ENCODE measurements around the gene LNX1.

LNX1 gene

DNA sequence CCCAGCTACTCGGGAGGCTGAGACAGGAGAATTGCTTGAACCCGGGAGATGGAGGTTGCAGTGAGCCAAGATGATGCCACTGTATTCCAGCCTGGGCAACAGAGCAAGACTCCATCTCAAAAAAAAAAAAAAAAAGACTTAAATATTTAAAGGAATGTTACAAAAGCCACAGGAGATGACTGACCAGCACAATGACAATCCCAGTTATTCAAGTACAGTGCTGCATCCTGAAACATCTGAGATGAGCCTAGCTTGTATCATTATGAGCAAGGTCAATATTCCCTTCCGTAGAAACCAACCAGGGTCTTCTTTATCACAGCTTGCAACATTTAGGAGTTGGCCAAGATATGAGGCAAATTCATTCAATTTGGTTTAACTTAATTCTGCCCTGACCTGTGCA lies 38.6 kb downstream of the LNX1 start:
- DNase-seq (ENCODE audit: low spot score) = no peak
- no peak overlapping the region for H3K4me3 ChIP-seq
- TF ChIP-seq, protein P1, sequence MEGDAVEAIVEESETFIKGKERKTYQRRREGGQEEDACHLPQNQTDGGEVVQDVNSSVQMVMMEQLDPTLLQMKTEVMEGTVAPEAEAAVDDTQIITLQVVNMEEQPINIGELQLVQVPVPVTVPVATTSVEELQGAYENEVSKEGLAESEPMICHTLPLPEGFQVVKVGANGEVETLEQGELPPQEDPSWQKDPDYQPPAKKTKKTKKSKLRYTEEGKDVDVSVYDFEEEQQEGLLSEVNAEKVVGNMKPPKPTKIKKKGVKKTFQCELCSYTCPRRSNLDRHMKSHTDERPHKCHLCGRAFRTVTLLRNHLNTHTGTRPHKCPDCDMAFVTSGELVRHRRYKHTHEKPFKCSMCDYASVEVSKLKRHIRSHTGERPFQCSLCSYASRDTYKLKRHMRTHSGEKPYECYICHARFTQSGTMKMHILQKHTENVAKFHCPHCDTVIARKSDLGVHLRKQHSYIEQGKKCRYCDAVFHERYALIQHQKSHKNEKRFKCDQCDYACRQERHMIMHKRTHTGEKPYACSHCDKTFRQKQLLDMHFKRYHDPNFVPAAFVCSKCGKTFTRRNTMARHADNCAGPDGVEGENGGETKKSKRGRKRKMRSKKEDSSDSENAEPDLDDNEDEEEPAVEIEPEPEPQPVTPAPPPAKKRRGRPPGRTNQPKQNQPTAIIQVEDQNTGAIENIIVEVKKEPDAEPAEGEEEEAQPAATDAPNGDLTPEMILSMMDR (IDR thresholded peaks at IDR 0.05) = no peak
- H3K27ac ChIP-seq = no peak overlapping the region

DNA sequence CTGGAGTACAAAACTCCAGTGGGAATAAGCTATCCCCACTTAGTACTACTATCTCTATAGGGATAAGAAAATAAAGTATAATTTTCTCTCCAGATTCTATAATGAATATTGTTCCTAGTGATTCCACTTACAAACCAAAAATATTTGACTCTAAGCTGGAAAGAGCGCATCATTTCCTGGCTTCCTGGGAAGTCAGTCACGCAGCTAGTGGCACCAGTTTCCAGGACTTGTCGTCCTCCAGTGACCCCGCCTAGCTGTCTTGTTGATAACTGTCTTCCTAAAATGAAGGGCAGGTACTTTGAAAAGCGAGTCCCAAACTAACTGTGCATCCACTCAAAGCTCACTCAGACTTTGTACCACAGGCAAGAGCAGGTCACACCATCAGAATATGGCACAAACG lies 39.3 kb downstream of the LNX1 start:
- Histone ChIP-seq H3K4me3 (no peak overlapping the region), H3K27ac (no peak overlapping the region)
- no peak for DNase-seq (ENCODE audit: low spot score)
- TF ChIP-seq, protein P1 (IDR thresholded peaks at IDR 0.05) = no peak

DNA sequence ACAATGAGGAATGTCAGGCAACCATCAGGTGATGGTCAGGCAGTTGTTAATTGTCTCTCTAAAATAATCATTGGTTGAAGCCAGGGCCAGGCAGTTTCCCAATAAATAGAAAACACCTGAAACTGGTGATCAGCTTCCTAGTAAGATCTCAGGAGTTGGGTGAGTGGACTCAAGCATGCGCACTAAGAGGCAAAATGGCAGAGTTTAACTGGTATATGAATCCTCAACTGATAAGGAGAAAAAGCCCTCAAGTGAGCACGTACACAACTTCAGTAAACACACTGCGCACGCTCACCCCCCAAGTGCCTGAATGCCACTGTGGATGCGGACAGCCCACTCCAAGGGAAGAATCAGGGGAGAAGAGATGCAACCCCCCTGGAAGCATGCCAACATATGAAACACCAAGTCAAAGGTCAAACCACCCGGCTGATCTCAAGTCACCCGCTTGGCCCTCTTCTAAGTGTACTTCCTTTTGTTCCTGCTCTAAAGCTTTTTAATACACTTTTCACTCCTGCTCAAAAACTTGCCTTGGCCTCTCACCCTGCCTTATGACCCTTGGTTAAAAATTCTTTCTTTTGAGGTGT lies 39.9 kb downstream of the LNX1 start:
- Histone ChIP-seq H3K27ac (no peak overlapping the region), H3K4me3 (no peak overlapping the region)
- TF ChIP-seq, protein P1 (IDR thresholded peaks at IDR 0.05) = no peak
- no peak for DNase-seq (ENCODE audit: low spot score)

DNA sequence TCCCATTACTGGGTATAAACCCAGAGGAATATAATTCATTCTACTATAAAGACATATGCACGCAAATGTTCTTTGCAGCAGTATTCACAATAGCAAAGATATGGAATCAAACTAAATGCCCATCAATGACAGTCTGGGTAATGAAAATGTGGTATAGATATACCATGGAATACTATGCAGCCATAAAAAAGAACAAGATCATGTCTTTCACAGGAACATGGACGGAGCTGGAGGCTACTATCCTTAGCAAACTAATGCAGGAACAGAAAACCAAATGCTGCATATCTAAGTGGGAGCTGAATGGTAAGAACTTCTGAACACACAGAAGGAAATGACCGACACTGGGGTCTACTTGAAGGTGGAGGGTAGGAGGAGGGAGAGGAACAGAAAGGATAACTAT lies 42.6 kb downstream of the LNX1 start:
- no peak for DNase-seq (ENCODE audit: low spot score)
- TF ChIP-seq, protein P1 (IDR thresholded peaks at IDR 0.05) = no peak
- no peak overlapping the region for H3K4me3 ChIP-seq
- no peak overlapping the region for H3K27ac ChIP-seq

DNA sequence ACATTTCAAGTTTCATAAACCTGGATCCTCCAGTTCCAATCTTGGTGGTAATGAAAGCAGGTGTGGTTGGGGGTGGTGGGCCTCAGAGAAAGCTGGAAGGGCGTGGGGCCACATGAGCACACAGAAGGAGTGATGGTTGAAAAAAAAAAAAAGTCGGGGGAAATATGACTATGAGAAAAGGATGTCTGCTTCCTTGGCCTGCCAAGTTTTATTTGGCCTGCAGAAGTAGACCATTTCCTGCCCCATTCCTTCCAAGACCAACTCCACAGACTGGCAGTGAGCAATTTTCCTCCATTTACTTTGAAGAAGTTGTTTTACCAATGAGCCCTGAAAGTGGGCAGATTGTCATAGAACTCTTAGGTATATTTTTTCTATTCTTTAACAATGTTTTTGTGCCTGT lies 43.3 kb downstream of the LNX1 start:
- DNase-seq (ENCODE audit: low spot score) = no peak
- Histone ChIP-seq H3K27ac (no peak overlapping the region), H3K4me3 (no peak overlapping the region)
- TF ChIP-seq, protein P1 (IDR thresholded peaks at IDR 0.05) = no peak

DNA sequence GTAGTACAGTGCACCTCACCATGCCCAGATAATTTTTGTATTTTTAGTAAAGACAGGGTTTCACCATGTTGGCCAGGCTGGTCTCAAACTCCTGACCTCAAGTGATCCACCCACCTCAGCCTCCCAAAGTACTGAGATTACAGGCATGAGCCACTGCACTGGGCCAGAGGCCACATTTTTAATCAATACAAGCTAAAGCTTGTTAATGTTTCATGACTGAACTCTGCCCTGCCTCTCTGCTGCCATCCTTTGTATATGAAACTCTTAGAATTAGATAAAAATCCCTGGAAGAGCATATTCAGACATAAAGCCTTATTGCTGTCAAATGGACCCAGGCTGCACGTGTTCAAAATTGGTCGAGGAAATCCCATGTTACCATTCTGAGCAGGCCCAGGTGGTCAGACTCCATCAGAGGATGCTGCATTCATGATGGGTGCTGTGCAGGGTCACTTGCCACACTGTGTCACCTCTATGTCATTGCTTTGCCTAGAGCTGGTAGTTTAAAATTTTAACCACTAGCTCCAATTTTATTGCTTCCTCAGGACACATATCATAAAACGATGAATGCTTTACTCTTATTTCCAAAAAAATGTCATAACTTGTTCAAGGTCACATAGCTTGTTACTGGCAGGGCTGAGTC lies 45.2 kb downstream of the LNX1 start:
- DNase-seq (ENCODE audit: low spot score) = no peak
- no peak overlapping the region for H3K4me3 ChIP-seq
- H3K27ac ChIP-seq = no peak overlapping the region
- TF ChIP-seq, protein P1 (IDR thresholded peaks at IDR 0.05) = no peak

DNA sequence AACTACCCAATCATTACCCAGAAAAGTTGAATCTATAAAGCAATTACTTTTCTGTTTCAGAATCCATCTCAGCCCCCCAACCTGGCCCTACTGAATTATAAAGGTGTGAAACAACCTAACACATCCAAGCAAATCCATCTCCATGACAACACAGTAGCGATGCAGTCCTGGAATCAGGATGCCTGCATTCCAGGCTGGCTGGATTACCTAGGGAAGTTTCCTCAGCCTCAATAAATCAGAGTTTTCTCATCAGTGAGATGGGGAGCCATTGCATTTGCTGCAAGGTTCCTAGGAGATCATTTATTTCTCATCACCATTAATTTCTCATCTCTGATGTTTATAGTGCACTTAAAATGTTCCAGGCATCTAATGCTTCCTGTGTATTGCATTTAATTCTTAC lies 46.0 kb downstream of the LNX1 start:
- Histone ChIP-seq H3K27ac (no peak overlapping the region), H3K4me3 (no peak overlapping the region)
- no peak for DNase-seq (ENCODE audit: low spot score)
- TF ChIP-seq, protein P1 (IDR thresholded peaks at IDR 0.05) = no peak

Data from coronary artery (tissue), 2 donors.